Thyroid gland (tissue), 4 donors: ENCODE results near the gene FHIT. TPM values are rescaled to one million over a fixed set of nuclear protein-coding genes. Genes with fewer than 3 reads are reported as not detected.
"Not testable (repeated sequence)": the region's sequence is repeated elsewhere in the genome, so short reads cannot be mapped to it uniquely, and the experiment has no call there.

Source experiments
- DNase-seq, 2 donors: peaks; one replicate each; pipeline ENCODE4 v3.0.0-alpha.2; 2019
- H3K27ac ChIP-seq, 3 donors: fragments of 200-600 bp; sonication (generic); 1 replicate in 2 of 3; 2 replicates in 1 of 3; pipeline ENCODE4 v1.5.1; 2016 to 2019; ENCODE audit warnings: mild to moderate bottlenecking in 1 of 3, moderate library complexity in 1 of 3
- H3K27me3 ChIP-seq: fragments of 200-600 bp; sonication (generic); one replicate; pipeline ENCODE4 v1.5.1; 2019
- H3K36me3 ChIP-seq, 2 donors: fragments of 200-600 bp; sonication (generic); one replicate each; pipeline ENCODE4 v1.5.1; 2016 to 2019
- H3K4me1 ChIP-seq, 2 donors: fragments of 200-600 bp; sonication (generic); one replicate each; pipeline ENCODE4 v1.5.1; 2017 to 2019
- H3K4me3 ChIP-seq, 3 donors: fragments of 200-600 bp; sonication (generic); replicated peaks in 1 of 3; 1 replicate in 2 of 3; 2 replicates in 1 of 3; pipeline ENCODE4 v1.5.1; 2016; ENCODE audit warnings: mild to moderate bottlenecking in 1 of 3
- H3K9me3 ChIP-seq: fragments of 200-600 bp; sonication (generic); one replicate; pipeline ENCODE4 v1.5.1; 2017
- POLR2A ChIP-seq, 2 donors: fragments of 450-650 bp; IDR thresholded peaks; one replicate each; pipeline ENCODE4 v1.6.1; 2017; ENCODE audit warnings: antibody characterized with exemption in 2 of 2, mild to moderate bottlenecking in 2 of 2, moderate library complexity in 1 of 2
- whole genome bisulfite sequencing, 2 donors: methylation state at CpG; one replicate each; pipeline ENCODE4 v1.1.5; 2017; 5-methylcytosine and 5-hydroxymethylcytosine counted together
- intact Hi-C: fragments of 100-400 bp; cut with DNase I; formaldehyde crosslinking; loops from one replicate; pipeline ENCODE4 v1.15.1; 2023
- total RNA-seq, 4 donors: library from RNA; depleted of rRNA; stranded (reverse); fragments of >200 nt; gene quantifications; one replicate each; pipeline ENCODE4 v1.2.3, GENCODE V29; 2016
- TF ChIP-seq, protein P1 (sequence below), 6 experiments: fragments of 200-600 bp in 3 of 6; fragments of 450-650 bp in 3 of 6; sonication (generic) in 3 of 6; IDR thresholded peaks; one replicate each; pipeline ENCODE4 v1.5.1; 2016 to 2019; ENCODE audit warnings: antibody characterized with exemption in 6 of 6, mild to moderate bottlenecking in 2 of 6, inconsistent platforms in 1 of 6, moderate library complexity in 1 of 6

The FHIT gene
- total RNA-seq, 4 donors from 2014 or later: 12.2 to 18.9 (median 16.2) TPM

DNA sequence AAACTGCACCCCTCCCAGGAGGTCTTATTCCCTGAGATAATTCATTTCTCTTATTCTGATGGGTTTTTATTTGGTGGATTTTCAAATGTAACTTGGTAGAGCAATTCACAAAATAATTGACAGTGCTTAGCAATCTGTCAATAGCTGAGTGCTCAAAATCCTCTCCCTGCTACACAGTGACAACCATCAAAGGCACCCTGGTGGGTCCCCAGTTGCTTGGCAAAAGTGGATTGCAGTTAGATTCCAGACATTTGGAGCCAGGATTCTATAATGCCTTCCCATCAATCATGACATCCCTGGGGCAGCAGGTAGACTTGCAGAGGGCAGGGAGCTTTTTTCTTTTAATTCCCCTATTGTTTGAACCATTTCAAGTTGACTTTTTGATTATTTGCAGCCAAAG lies 59.0 kb downstream of the FHIT start:
- Histone ChIP-seq H3K27me3 (no peaks in the 10 kb centered on the region), H3K9me3 (no peaks in the 10 kb centered on the region), H3K4me1 (no peaks in the 10 kb centered on the region), H3K27ac (no peak overlapping the region), H3K4me3 (no peak overlapping the region), H3K36me3 (no peaks in the 10 kb centered on the region)
- intact Hi-C loops: no loop called here
- no peak for TF ChIP-seq POLR2A (IDR thresholded peaks at IDR 0.05)
- TF ChIP-seq, protein P1, sequence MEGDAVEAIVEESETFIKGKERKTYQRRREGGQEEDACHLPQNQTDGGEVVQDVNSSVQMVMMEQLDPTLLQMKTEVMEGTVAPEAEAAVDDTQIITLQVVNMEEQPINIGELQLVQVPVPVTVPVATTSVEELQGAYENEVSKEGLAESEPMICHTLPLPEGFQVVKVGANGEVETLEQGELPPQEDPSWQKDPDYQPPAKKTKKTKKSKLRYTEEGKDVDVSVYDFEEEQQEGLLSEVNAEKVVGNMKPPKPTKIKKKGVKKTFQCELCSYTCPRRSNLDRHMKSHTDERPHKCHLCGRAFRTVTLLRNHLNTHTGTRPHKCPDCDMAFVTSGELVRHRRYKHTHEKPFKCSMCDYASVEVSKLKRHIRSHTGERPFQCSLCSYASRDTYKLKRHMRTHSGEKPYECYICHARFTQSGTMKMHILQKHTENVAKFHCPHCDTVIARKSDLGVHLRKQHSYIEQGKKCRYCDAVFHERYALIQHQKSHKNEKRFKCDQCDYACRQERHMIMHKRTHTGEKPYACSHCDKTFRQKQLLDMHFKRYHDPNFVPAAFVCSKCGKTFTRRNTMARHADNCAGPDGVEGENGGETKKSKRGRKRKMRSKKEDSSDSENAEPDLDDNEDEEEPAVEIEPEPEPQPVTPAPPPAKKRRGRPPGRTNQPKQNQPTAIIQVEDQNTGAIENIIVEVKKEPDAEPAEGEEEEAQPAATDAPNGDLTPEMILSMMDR (IDR thresholded peaks at IDR 0.05): no peak
- DNase-seq: no peak

DNA sequence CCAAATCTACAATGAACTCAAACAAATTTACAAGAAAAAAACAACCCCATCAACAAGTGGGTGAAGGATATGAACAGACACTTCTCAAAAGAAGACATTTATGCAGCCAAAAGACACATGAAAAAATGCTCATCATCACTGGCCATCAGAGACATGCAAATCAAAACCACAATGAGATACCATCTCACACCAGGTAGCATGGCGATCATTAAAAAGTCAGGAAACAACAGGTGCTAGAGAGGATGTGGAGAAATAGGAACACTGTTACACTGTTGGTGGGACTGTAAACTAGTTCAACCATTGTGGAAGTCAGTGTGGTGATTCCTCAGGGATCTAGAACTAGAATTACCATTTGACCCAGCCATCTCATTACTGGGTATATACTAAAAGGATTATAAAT lies 61.0 kb downstream of the FHIT start:
- 88 to 97% methylated on average over 1 of the region's 1 CpG for WGBS, 2 donors
- H3K9me3 ChIP-seq, DNase-seq, H3K36me3 ChIP-seq, H3K4me1 ChIP-seq, H3K27ac ChIP-seq, intact Hi-C loops, H3K4me3 ChIP-seq, H3K27me3 ChIP-seq: not testable (repeated sequence)

DNA sequence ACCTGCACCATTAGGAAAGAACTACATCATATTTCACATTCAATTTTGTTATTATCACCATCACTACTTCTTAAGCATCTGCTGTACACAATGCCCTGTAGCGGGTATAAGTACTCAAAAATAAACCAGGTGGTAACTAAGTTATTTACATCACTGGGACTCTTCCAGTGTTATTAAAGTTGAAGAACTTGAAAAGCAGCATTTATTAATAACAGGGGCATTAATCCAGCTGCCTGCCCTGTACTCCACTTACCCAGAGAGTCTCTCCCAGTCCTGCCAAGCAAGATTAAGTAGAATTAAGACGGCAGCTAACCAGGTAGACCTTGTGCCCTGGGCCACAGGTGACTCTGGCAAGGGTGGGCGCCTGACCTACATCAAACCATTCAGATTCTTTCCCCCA lies 65.2 kb downstream of the FHIT start:
- H3K36me3 ChIP-seq: no peaks in the 10 kb centered on the region
- TF ChIP-seq, protein P1 (IDR thresholded peaks at IDR 0.05): no peak
- no peak for TF ChIP-seq POLR2A (IDR thresholded peaks at IDR 0.05)
- H3K27me3 ChIP-seq: no peaks in the 10 kb centered on the region
- H3K4me3 ChIP-seq: no peak overlapping the region
- 60 to 92% methylated on average over 3 of the region's 3 CpGs for WGBS, 2 donors
- H3K4me1 ChIP-seq: no peaks in the 10 kb centered on the region
- no peak for DNase-seq
- H3K9me3 ChIP-seq: no peaks in the 10 kb centered on the region
- H3K27ac ChIP-seq: no peak overlapping the region
- intact Hi-C loops: no loop called here

DNA sequence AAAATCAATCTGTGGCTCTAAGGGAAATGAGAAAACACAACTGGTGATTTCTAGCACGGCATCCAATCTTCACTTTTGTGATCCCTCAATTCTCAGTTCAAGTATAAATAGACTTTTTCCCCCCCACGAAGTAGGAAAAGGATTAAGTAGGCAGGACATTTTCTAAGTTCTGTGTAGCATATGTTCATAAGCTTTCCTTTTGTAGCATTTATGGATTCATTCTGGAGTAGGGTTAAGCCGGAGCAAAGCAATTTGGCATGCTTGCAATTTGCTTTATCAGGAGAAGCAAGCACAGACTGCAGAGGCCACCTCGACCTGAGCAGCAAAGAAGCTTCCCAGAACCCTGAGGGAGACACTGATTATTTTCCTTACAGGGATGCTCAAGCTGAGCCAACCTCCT lies 66.3 kb downstream of the FHIT start:
- Histone ChIP-seq H3K4me3 (no peak overlapping the region), H3K36me3 (no peaks in the 10 kb centered on the region), H3K9me3 (no peaks in the 10 kb centered on the region), H3K27ac (no peak overlapping the region), H3K4me1 (no peaks in the 10 kb centered on the region), H3K27me3 (no peaks in the 10 kb centered on the region)
- intact Hi-C loops: no loop called here
- DNase-seq: no peak
- WGBS, 2 donors: 62 to 69% methylated on average over 4 of the region's 4 CpGs
- TF ChIP-seq POLR2A (IDR thresholded peaks at IDR 0.05): no peak
- TF ChIP-seq, protein P1 (IDR thresholded peaks at IDR 0.05): no peak

DNA sequence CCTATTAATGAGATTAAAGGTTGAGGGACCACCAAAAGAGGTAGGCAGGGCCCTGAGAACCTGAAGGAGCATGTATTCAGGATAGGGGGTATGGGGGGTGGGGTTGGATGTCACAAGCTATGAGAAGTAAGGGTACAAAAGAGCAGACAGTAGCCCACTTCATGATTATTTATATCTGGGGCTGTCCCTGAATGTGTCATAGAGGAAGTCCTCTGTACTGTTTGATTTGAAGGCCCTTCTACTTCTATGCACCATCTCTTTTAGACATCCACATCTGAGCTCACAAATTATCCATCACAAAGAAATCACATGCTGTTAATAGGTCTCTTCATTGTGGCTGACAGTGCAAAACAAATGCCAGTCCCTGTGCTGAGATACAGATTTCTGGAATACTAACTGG lies 68.6 kb downstream of the FHIT start:
- TF ChIP-seq, protein P1 (IDR thresholded peaks at IDR 0.05): no peak
- no peak for TF ChIP-seq POLR2A (IDR thresholded peaks at IDR 0.05)
- H3K27ac ChIP-seq: no peak overlapping the region
- no peaks in the 10 kb centered on the region for H3K27me3 ChIP-seq
- no peaks in the 10 kb centered on the region for H3K36me3 ChIP-seq
- H3K4me1 ChIP-seq: no peaks in the 10 kb centered on the region
- no peak overlapping the region for H3K4me3 ChIP-seq
- intact Hi-C loops: no loop called here
- no peak for DNase-seq
- H3K9me3 ChIP-seq: no peaks in the 10 kb centered on the region

DNA sequence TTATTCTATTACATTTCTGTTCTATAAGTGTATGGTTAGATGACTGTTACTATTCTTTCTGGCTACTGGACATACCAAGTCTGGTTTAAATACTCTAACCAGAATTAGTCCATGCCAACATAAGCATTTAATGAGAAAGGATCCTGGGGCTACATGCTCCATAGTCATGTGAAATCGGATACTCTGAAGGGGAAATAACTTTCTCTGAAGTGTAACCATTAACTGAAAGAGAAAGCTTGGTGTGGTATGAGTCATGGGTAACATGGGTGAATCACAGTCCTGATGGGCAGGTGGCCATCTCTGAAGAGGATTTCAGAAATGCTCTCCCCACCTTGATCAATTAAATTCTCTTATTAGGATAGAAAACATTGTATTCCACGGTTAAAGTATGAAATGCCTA lies 69.4 kb downstream of the FHIT start:
- WGBS, 2 donors: 85 to 86% methylated on average over 2 of the region's 2 CpGs
- no peaks in the 10 kb centered on the region for H3K9me3 ChIP-seq
- peak in 1 of 2 donors; percentile 7 for DNase-seq
- no peaks in the 10 kb centered on the region for H3K27me3 ChIP-seq
- H3K27ac ChIP-seq: no peak overlapping the region
- no peaks in the 10 kb centered on the region for H3K36me3 ChIP-seq
- intact Hi-C loops: no loop called here
- TF ChIP-seq, protein P1 (IDR thresholded peaks at IDR 0.05): no peak
- no peak for TF ChIP-seq POLR2A (IDR thresholded peaks at IDR 0.05)
- no peaks in the 10 kb centered on the region for H3K4me1 ChIP-seq
- H3K4me3 ChIP-seq: no peak overlapping the region
